ENCODE measurements around the gene AFF3. TPM values are rescaled to one million over a fixed set of nuclear protein-coding genes. Genes with fewer than 3 reads are reported as not detected.
"Not testable (repeated sequence)": the region's sequence is repeated elsewhere in the genome, so short reads cannot be mapped to it uniquely, and the experiment has no call there.

AFF3 gene
- total RNA-seq, 1 donor from 2014 or later: not detected

DNA sequence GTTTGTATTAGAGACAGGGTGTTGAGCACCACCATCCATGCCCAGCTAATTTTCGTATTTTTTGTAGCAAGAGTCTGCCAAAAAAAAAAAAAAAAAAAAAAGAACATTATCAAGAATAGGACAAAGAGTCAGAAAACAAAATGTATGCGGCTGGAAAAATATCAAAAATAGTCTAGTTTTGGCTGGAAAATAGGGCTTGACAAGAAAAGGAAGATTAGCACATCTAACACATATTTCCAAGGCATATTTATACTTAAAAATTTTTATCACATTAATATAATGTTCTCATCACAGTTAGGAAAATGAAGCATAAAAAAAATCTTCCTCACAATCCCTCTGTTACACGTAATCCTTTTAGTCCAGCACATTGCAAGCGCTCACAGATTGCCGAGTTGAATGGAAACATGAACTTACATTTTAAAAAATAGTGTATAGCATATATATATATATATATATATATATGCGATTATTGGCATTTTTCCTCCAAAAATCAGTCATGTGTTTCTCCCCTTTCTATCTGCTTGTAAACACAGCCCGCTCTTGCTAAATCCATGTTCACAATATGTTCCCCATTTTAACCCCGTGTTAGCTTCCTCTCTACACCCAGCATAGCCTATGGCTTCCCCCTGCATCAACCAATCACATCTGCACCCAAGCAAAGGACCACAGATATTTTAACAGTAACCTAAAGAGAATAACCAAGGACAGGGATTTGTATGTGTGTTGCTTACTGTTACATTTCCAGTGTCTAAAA is 183.0 kb downstream of the AFF3 start:
- DNase-seq: no peak

DNA sequence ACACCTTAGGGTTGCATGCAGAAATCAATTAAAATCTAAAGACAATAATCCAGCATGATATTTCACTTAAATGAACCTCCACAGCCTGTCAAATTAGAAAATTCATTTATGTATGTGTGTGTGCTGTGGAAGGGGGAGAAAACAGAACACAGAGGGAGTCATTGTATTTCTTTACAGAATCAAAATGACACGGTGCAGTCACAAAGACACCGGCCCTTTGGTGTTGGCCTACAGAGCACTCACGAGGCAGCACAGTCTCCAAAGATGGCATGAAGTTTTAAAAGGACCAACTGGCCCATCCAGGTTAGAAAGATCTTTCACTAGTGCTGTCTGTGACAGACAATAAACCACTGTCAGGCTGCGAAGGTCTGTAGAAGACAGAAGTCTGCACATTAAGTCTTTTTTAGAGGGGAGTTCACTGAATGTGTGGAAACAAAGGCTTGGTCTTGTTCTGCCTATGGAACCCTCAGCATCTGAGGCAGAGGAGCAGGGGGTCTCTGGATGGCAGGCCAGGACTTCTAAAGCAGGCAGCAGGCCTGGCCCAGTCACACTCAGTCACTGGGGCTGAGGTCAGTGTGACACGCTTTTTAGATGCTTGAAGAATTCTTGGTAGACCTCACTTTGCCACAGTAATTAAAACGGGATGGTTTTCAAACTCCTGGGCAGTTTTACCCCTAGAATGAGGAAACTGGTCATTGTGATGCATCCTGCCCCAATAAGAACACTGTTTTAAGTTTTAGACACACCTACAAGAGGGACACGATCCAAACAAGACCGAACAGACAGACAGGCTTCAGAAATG is 184.9 kb downstream of the AFF3 start:
- no peak for DNase-seq

DNA sequence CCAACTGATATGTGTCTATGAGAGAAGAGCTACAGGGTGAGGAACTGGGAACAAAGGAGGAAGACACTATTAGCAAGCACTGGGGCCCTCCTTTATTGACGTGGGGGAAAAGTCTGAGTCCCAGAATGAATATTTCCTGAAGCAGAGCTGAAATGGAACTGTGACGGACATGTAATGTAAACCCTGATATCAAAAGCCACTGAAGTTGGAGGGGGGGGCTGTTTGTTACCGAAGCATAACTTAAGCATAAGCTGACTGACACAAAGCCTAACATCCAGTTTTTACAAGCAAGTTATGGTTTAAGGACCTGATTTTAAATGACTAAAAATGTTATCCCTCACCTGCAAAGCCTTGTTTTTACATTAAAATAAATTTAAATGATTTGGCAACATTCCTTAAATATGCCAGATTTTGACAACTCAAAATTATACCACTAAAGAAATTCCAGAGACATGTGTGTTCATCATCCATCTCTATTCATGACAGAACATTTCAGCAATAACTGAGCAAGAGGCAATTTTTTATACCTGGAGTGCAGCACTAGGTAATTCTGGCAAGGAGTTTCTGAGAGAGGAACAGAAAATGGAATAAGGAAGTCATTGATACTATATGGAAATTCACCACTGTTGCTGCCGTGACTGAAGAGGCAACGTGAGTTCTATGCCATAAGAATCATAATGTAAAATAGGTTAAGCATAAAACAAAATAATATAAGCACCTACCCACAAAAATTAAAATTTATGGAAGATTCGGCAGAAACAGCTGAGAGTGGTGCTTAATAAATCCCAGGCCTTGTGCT is 186.0 kb downstream of the AFF3 start:
- no peak for DNase-seq

DNA sequence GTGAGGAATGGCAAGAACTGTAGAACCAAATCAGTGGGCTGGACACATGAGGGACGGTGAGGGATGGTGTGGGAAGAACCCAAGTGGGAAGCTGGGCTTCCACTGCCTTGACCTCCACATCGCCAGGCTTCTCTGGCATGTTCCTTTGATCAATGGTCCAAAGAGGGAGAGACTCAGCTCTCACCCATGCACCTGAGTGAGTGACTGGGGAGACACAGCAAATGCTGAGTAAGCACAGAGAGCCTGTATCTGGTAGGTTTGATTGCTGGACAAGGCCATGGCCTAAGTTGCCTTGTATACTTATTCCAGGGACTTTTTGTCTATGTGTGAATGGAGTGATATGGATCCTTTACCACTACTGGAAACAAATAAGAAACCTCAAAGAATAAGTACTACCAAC is 188.6 kb downstream of the AFF3 start:
- no peak for DNase-seq

DNA sequence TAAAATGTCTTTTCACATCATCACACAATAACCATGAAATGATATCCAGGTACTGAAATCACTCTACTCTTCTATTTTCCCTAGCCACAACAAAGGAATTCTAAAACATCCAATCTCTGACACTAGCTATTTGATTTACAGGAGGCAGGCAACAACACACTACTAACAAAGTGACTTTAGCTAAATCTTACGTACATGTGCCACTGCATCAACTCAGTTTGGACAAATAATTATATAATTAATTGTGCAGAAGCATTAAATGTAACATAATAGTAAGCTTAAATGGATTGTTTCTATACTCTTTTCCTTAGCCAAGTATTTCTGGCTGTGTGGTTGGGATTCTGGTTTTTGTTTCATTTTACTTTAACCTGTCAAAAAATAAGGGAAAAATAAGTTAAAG is 192.4 kb downstream of the AFF3 start:
- DNase-seq: no peak

DNA sequence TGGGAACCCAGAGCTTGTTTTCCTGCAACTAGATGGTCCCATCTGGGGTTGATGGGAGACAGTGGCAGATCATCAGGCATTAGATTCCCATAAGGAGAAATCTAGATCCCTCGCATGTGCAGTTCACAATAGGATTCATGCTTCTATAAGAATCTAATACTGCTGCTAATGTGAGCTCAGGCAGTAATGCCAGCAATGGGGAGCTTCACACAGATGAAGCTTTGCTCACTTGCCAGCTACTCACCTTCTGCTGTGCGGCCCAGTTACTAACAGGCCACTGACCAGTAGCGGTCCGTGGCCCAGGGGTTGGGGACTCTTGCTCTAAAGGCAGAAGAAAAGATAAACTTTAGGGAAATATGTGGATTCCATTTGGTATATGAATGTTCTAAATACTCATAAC is 192.9 kb downstream of the AFF3 start:
- no peak for DNase-seq

DNA sequence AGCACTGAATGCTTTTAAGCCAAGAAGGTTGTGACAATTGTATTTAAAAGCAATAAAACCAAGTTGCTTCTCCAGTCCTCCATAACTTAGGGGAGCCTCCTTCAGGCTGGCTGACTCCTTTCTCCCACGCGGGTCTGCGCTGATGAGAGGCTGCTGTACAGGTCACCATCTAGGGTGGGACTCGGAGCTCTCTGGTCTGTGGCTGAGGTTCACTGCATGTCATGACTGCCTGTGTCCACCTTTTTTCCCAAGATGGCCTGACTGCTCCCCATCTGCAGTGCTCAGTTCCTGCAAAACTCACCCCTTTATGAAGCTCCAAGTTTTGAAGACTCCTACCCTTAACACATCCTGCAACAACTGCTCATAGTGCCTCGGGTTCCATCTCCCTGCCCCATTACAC is 194.4 kb downstream of the AFF3 start:
- DNase-seq: no peak

DNA sequence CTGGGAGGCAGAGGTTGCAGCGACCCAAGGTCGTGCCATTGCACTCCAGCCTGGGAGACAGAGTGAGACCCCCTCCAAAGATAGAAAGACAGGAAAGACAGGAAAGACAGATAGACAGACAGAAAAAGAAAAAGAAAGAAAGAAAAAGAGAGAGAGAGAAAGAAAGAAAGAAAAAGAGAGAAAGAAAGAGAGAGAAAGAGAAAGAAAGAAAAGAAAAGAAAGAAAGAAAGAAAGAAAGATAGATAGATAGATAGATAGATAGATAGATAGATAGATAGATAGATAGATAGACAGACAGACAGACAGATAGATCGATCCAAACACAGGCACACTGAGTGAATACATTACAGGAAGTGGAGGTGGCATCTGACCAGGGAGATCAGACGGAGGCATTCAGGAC is 195.0 kb downstream of the AFF3 start:
- not testable (repeated sequence) for DNase-seq

DNA sequence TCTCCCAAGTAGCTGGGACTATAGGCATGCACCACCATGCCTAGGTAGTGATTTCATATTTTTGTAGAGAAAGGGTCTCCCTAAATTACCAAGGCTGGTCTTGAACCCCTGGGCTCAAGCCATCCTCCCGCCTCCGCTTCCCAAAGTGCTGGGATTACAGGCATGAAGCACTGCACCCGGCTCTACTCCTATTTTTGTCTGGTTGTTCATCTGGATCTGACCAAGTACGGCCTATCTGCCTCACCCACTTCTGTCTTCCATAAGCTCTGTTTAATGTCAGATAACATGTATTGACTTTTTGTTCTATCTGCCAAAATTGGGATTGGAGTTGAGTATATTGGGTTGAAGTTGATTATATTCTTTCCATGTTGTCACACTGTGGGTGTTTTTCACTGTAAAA is 198.4 kb downstream of the AFF3 start:
- DNase-seq: no peak

DNA sequence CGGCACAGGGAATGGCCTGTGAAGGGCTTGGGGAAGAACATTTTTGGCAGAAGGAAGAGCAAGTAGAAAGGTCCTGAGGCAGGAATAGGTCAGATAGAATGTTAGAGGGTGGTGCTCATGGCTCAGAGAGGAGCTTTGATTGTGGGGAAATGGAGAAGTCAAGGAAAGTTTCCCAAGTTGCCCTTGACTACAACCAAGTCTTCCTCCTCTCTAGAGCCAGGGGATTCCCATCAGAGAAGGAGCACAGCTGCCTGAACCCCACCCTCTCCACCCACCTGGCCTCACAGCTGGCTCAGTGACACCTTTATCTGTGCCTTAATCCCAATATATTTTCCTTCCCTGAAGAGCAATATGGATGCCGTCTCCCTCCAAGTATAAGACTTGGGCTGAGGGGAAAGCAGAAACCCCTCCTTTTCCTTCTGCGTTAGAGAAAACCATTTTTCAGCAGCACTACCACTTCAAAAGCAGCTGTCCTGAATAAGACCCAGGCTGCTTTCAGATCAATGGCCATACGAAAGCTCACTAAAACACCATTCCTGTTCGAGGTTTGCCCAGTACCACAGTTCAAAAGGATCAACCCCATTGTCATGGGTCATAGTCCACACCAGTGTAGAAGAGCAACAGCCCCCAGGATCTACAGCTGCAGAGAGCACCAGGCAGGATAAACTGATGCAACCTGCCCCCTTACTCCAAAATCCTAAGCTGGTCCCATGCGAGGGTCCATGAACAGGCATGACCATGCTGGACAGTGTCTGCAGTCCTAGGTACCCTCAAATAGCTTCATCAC is 199.6 kb downstream of the AFF3 start:
- no peak for DNase-seq

DNA sequence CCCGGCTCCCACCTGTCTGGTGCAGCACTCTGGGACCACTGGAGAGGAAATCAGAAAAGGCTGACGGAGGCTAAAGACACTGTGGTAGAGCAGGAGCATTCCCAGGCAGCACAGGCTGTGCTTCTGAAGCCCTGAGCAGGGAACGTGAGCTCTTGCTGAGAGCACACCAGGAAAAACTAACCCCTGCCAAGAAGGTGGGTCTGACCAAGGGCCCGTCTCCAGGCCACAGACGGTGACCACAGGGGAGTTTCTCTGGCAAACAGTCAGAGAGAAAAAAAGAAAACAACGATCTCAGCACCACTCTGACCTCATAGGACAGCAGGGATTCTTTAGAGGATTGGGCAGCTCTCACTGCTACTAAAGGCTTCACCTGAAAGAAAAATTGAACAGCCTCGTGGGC is 201.4 kb downstream of the AFF3 start:
- no peak for DNase-seq

DNA sequence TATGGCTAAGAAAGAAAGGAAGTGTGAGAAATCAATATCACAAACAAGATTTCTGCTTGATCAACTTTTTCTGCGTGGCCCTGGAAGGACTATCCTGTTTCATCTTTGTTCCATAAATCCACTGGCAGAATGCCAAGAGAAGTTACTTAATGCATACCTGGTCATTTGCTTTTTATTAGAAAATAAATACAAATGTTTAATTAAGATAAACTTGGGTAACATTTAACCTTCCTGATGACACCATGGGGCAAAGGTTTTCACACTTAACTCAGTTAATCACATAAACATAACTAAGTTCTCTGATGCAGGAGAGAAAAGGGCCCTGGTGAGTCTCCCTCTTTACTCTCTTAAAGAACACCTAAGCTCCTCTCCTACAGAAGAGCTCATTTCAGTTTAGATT is 203.3 kb downstream of the AFF3 start:
- no peak for DNase-seq

DNA sequence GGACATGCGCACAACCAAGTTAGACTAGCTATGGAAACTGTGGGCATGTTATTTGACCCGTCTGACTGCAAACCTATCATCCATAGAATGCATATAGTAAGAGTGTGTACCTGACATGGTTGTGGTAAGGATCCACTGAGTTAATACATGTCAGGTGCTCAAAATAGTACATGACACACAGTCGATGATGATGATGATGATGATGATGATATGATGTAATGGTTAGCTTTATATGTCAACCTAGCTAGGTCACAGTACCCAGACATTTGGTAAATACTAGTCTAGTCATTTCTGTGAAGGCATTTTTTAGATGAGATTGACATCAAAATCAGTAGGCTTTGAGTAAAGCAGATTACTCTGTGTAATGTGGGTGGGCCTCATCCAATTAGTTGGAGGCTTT is 204.1 kb downstream of the AFF3 start:
- no peak for DNase-seq

DNA sequence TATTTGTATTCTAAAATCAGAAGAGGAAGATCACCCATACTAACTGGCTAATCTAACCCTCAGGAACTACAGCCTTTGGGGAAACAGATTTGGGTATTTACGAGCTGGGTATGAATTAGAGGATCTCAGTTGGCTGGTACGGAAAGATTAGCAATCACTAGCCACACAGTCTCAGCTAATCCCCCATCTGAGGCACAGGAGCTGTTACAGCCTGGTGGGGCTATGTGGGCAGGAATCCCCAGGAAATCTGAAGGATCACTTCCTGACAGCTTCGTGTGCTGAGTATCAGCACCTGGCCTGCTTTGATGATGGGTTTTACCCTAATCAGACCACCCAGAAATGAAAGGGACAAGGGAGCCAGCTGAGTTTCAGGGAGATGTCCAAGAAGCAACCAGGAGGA is 206.3 kb downstream of the AFF3 start:
- DNase-seq: peak; percentile 0

DNA sequence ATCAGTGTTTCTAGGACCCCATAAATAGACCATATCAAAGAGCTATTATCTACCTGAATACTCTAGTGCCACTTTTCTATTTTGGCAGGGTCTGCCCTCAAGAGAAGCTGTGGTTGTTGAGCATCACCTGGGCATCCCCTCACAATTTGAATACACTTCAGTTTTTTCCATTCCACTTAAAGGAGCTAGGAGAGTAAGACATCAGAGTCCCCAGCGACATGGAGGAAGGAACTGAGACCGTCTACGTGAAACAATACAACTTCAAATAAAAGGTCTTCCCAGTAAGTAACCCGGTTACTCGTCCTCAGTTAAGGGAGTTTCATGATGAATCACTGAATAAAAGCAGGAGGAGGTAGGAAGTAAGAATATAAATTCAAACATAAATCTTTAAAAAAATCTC is 206.7 kb downstream of the AFF3 start:
- DNase-seq: no peak

DNA sequence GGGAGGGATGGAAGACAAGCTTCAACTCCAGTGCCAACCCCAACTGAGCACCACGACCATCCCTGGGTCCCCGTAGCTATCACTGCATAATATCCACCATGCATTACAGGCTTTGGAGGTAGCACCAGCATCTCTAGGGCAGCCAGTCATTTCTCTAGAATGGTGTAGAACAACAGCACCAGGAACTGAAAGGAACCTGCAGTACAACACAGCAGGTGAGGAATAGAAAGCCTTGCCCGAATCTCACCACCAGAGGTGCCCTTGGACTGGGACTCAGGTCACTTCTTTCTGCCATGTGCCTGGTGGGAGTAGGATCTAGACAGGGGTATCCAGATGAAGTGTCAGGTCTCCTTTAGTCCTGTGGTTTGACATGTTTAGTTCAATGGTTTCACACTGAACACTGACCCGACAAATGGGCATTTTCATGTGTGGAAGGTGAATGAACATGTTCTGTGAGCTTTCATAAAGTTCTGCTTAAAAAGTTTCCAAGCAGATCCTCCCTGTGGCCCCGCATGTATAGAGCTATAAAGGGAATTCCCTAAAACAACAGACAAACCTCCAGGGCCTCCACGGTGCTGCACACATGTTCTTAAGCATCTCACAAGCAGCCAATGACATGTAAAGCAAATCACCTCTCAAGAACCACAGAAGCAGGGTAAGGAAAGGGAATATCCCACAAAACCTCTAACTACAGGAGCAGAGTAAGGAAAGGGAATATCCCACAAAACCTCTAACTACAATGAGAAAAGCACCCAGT is 208.3 kb downstream of the AFF3 start:
- no peak for DNase-seq

DNA sequence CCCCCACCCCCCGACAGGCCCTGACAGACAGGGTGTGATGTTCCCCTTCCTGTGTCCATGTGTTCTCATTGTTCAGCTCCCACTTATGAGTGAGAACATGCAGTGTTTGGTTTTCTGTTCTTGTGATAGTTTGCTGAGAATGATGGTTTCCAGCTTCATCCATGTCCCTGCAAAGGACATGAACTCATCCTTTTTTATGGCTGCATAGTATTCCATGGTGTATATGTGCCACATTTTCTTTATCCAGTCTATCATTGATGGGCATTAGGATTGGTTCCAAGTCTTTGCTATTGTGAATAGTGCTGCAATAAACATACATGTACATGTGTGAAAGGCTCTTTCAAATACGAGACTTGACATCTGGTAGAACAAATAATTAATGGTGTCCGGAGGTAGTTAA is 208.9 kb downstream of the AFF3 start:
- DNase-seq: not testable (repeated sequence)

DNA sequence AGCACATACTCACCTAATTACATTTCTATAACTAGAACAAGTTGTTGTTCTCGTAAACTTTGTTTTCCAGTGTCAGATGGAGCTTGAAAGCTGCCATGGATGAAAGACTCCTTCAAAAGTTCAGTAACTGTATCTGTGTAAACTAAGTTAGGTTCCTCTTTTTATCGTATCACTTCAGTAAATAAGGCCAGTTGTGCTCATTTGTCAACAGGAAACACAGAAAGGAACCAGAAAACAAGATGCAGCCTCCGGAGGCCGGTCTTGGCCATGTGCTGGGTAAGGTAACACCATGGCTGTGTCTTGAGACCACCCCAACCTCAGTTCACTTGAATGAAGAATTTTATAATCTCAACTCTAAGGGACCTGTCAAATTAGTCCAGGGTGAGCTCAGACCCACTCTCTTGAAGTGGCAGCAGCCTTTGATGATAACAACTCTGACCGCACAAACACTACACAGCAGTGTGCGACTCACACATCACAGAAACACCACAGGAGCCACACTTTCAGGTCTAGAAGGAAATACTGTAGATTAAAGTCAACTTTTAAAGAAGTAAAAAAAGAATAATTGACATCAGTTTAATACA is 213.8 kb downstream of the AFF3 start:
- no peak for DNase-seq

DNA sequence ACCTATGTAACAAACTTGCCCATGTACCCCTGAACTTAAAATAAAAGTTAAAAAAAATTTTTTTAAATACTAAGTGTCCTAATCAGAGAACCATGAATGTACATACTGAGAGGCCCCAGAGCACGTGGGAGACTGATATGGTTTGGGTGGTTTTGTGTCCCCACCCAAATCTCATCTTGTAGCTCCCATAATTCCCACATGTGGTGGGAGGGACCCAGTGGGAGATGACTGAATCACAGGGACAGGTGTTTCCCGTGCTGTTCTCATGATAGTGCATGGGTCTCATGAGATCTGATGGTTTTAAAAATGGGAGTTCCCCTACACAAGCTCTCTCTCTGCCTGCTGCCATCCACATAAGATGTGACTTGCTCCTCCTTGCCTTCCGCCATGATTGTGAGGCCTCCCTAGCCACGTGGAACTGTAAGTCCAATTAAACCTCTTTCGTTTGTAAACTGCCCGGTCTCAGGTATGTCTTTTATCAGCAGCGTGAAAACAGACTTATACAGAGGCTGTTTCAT is 214.6 kb downstream of the AFF3 start:
- DNase-seq: not testable (repeated sequence)

DNA sequence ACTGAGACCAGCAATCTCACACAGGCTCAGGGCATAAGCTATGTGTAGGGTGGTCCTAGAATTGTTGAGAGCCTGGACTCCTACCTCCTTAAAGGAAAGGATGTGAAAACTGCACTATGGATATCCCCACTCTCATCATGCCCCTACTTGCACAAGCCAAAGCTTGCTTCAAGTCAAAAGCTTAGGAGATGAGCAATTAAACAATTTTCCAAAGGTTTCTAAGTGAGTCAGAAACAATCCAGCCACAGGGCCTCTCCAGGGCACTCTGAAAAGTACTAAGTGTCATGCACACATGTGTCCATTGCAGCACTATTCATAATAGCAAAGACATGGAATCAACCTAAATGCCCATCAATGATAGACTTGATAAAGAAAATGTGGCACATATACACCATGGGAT is 215.4 kb downstream of the AFF3 start:
- DNase-seq: no peak

DNA sequence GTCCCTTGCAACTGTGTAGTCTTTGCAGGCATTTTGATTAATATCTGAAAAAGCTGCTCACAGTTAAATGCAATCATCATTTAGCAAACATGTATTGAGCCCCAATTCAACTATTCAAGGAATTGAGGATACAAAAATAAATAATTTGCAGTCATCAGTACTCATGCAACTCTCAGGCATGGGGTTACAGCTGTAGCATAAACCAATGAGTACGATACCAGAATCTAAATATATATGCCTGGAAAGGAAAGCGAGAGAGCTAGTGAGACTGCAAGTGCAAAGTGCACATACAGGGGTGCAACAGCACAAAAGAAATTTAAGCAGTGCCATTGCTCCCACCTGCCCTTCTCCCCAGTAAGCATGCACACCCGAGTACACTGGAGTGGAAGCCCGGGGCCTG is 216.4 kb downstream of the AFF3 start:
- DNase-seq: no peak
